CD4-positive, alpha-beta T cell treated with Interleukin-12 subunit alpha and Interleukin-12 subunit beta, for 1 hour (primary cell): ENCODE results near the gene SLC66A1.

ENCODE experiments used
- DNase-seq: peaks from one replicate; pipeline ENCODE4 v3.0.0-alpha.2; 2020

The SLC66A1 gene

DNA sequence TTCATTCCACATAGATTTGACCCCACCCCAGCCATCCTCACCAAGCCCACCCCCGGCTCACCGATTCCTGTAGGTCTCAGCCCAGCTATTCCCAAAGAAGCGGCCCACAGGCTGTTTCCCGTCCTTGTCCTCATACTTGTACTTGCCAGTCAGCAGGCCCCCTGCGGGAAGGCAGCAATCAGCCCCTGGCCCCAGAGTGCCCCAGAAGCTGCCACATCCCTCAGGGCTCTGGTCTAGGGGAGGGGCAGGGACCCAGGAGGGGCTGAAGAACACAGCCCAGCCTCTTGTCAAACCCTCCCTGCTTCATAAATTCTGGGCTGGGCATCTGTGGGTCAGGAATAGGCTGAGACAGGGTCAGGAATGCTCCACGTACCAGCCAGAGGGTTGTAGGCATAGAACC lies 5.2 kb upstream of the SLC66A1 start:
- DNase-seq: no peak

DNA sequence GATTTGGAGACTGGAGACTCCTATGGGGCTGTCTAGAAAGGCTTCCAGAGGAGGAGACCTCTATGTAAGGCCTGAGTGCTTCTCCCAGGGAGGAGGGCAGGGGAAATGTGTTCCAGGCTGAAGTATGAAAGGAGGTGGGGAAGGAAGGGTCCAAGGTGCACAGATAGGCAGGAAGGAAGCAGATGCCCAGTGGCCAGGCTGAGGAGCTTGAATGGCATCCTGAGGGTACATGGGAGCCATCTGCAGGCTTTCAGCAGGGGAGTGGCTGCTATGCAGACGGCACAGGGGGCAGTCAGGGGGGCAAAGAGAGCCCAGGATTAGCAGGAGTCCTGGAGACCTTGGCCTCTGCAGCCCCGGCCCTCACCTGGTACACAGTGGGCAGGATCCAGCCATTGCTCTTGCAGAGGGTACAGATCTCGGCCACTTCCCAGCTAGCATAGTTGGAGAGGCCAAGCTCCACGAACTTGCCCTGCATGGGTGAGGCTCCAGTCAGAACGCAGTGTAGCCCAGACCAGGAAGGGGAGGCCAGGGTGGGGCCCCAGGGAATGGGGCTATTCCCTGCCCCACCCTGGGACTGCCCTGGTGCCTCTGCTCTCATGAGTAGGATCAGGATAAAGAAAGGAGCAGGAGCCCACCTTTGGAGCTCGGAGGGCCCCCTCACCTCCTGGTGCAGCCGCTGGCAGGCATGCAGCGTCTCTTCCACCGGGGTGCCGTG lies 4.2 kb upstream of the SLC66A1 start:
- DNase-seq: no peak

DNA sequence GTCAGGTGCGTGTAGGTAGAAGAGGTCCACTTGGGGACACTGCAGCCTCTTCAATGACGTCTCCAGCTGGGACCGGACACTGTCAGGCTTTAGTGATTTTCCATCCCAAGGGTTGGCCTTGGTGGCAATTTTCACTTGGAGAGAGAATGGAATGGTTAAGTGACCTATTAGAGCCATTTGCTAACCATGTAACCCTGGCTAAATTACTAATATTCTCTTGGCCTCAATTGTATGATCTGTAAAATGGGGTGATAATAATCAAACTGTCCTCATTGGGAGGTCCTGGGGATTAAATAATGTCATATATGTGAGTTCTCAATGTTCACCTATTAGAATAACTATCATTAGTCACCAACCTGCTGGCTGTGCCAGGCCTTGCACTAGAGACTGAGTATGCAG lies 3.6 kb upstream of the SLC66A1 start:
- no peak for DNase-seq

DNA sequence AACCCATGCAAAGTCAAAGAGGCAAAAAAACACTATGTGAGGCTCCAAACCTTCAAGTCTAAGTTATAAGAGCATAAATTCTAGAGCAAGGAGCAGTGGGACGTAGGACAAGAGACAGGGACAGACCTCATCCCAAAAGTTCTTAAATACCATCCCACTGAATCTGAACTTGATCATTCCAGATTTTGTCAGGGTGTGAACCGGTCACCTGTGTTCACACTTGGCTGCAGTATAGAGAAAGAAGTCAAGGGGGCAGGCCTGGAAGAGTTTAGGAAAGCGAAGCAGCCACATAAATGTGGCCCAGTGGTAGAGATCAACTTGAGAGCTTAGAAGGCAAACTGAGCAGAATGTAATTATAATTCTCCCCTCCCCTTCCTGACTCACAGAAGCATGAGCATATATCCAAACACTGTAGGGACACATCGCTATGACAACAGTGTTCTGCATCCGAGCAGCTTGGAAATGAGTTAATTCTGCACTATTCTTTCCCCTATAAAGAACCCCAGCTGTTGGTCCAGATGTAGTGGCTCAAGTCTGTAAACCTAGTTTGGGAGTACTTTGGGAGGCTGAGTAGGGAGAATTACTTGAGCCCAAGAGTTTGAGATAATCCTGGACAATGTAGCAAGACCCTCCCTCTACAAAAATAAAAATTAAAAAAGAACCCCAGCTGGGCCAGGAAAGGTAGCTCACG lies 2.9 kb upstream of the SLC66A1 start:
- no peak for DNase-seq

DNA sequence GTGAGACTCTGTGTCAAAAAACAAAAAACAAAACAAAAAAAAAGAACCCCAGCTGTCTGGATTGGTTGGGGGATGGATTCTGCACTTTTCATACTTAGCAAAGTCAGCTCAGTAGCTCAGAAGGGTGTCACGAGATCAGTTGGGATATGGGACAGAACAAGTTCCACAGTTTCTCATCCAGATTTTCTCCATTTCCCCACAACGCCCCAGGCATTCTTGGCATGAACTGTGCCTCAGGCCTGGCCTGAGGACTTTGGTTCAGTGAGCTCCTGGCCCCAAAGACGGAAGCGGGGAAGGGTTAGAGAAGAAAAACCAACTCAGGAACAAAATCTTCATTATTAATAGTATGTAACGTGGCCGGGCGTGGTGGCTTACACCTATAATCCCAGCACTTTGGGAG lies 2.1 kb upstream of the SLC66A1 start:
- DNase-seq: no peak

DNA sequence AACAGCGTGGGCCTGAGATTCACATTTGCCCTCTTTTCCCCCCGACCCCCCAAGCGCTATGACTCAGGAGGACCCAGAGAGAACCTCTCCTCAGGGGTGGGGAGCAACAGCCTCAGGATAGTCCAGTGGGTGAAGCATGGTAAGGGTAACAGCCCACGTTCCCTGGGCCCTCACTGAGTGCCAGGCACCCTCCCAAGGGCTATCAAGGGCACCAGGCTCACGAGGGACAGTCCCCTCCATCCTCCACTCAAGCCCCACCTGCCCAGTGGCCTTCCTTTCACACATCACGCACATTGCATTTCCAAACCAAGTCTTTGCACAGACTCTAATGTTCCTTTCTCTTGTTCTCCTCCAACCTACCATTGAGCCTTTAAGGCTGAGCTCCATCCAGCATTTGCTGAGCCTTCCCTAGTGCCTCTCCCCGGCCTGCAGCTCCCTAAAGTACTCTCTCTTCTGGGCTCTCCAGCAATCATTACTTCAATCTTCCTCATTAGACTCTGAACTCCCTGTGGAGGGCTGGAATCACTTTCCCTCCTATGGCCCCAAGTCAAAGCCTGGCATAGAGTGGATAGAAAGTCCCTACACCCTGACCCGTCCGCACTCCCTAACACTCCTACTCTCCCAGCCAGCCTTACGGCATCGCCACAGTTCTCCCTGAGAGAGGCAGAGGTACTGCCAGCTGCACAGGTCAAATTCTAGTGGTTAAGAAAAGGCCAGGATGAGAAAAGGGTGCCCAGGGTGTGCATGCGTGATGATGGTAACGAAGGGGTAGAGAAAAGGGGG lies 1.2 kb upstream of the SLC66A1 start:
- DNase-seq: no peak

DNA sequence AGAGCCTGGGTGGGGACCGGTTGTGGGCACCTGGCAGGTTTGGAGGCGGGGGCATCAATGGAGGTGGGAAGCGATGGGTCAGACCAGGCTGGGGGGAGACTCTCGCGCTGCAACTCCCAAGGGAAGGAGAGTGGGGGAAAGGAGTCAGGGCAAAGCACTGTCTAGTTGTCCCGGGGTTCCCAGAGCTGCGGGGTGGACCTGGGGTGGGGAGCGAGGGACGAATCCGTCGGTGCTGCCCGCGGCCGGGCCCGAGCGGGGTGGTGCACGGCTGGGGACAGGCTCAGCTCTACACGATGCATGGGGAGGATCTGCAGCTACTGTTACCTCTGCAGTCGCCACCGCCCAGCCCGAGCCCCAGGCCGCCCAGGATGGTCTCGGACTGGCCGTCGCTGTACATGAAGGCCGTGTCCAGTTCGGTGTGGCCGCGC lies 609 bp upstream of the SLC66A1 start:
- DNase-seq: peak; percentile 12

DNA sequence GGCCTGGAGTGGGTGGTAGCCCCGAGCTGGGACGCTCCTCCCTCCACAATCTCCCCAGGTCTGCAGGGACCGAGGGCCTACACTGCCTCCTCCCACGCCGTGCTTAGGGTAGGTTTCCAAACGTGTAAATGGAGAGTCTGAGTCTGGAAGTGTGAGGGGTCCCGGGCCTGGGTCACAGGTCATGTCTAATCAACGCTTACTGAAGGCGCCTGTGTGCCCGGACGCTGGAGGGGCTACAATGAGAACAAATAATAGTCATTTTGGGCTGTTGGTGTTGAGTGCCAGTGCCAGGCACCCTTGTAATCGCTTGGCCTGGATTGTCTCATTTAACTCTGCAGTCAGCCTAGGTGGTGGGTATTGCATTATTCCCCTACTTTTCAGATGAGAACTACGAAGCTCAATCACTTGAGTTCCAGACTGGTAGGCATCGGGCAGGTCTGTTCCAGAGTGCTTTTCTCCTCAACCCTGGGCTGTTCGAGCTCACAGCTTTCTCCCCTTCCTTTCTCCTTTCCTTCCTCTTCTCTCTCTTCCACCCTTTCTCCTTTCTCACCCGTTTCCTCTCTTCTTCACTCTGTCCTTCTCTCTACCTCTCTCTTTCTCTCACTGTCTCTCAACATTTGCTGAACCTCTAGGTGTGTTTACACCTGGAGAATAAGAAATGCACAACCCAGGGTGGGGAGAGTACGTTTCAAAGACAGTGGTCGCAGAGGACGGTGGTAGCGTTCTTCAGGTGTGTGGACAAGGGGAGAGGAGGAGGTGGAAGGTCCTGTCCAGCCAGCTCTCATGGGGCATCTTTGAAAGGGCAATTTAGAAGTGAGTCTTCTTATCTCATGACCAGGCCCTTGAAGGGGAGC lies 883 bp downstream of the SLC66A1 start:
- DNase-seq: peak; percentile 22

DNA sequence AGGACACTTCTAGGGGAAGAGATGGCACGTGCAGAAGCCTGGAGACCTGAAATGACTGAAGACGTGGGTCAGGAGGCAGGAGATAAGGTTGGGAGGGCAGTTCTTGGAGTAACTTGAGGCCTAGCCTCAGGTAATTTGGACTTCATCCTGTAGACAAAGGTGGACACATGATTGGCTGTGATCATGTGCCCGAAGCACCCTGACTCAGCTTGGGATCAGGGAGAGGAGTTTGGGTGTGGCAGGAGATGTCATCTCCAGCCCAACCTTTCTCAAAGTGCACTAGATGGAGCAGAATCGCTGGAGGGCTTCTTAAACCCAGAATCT lies 1.5 kb downstream of the SLC66A1 start:
- DNase-seq: no peak

DNA sequence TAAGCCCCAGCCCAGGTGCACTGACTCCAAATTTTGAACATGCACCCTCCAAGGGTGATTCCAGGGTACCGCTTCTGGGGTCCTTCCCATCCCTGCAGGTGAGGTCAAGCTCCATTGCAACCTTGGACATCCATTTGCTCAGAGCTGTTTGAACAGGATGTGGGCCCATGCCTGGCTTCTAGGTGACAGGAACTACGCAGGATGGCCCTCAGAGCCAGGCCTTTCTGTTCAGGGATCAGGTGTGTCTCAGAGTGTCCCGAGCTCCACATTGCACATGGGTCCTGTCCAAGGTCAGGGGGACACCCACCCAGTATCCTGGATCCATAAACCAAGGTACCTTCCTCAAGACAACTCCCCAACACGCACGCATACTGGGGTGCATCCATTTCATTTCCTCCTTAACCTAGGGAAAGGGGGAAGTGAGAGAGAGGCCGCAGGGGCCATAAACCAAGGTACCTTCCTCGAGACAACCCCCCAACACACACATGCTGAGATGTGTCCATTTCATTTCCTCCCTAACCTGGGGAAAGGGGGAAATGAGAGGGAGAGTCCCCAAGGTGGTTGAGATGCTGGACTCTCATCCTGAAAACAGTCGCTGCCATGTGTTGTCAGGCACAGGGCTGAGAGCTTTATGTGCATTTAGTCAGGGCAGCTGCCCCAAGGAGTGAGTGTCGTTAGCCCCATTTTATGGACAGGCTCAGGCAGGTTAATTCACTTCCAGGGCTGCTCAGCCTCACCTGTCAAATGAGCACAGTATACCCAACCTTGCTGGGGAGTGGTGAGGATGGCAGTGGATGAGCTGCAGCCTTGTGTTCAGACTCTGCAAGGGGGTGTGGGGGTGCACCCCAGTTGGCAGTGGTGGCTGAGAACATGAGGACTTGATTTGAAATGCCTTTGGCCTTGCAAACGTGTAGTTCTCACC lies 2.1 kb downstream of the SLC66A1 start:
- no peak for DNase-seq

DNA sequence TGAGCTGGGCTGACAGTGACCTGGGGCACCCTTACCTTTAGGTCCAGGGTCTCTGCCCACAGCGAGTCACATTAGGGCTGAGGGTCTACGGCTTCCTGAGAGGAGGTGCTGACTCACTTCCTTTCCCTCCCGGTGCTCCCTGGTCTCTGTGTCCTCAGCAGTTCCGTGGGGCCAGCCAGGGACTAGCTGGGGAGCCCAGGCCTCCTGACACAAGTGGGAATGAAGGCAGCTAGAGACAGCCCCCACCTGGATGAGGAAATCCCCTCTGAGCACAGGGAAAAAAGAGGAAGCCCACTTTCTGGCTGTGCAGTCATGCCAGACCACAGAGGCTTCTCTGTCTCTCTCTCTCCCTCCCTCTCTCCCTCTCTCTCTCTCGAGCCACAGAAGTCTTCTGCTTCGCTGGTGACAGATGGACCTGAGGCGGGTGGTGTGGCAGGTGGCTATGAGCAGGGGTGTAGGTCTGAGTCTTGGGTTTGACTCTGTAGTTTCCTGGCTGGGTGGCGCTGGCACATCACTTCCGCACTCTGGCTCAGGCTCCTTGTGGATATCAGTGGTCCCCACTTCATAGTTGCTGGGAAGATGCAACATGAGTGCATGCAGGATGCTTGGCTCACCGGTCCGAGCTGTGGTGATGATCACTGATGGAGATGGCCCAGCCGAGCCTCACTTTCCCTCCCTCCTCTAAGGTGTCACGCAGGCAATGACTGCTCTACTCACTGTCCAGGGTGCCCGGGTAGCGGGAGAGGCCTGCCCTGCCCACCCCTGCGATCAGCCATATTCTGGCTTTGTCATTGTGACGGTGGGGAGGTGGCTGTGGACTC lies 3.5 kb downstream of the SLC66A1 start:
- no peak for DNase-seq

DNA sequence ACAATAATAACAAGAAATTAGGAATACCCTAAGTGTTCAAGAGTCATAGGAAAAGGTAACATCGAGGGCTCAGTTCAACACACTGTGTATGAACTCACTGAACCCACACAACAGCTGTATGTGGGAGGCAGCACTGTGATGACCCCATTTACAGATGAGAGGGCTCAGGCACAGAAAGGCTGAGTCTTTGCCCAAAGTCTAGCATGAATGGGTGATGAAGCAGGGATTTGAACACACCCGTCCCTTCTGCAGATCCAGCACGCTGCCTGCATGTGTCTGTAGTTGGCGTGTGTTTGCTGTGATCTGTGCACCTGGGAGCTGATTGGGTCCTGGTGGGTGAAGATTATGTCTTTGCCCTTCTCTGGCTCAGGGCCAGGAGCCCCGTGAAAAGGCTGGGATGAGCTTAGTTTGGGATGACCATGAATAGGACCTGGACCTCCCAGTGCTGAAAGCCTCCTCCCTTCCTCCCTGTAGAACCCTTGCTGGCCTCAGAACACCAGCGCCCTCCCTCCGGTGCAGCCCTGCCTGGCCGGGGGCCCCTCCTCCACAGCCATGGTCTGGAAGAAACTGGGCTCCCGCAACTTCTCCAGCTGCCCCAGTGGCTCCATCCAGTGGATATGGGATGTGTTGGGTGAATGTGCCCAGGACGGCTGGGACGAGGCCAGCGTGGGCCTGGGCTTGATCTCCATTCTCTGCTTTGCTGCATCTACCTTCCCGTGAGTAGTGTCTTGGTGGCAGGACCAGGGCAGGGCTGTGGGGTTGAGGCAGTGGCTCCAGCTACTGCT lies 5.2 kb downstream of the SLC66A1 start:
- no peak for DNase-seq

DNA sequence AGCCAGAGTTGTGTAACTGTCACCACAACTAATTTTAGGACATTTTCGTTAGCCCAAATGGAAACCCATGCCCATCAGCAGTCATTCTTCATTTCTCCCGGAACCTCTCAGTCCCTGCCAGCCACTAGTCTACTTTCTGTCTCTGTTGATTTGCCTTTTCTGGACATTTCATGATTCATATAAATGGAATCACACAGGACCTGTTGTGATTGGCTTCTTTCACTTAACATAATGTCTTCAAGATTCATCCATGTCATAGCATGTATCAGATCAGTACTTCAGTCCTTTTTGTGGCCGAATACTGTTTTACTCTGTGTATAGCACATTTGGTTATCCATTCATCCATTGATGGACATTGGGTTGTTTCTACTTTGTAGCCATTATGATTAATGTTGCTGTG lies 7.1 kb downstream of the SLC66A1 start:
- no peak for DNase-seq

DNA sequence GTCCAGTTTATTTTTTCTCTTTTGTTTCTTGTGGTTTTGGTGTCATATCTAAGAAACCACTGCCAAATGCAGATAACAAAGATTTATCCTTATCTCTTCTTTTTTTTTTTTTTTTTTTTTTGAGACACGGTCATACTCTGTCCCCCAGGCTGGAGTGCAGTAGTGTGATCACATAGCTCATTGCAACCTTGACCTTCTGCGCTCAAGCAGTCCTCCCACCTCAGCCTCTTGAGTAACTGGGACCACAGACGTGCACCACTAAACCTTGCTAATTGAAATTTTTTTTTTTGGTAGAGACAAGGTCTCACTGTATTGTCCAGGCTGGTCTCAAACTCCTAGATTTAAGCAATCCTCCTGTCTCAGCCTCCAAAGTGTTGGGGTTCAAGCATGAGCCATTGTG lies 8.9 kb downstream of the SLC66A1 start:
- DNase-seq: no peak

DNA sequence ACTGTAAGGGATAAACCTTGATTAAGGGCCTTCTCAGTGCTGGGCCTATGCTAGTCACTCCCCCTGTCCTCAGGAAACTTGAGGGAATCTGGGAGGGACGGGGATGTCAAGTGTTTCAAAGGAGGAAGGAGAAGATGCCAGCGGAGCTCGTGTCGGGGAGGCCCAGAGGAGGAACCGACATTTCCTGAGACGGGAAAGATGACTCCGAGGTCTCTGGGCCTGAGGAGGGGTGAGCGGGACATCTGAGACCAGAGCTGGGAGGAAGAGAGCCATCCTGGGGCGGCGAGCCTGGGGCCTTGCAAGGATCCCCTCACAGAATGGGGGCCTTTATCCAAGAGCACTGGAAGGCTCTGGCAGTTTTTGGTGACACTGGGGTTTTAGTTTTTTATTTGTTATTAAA lies 10.4 kb downstream of the SLC66A1 start:
- DNase-seq: no peak

DNA sequence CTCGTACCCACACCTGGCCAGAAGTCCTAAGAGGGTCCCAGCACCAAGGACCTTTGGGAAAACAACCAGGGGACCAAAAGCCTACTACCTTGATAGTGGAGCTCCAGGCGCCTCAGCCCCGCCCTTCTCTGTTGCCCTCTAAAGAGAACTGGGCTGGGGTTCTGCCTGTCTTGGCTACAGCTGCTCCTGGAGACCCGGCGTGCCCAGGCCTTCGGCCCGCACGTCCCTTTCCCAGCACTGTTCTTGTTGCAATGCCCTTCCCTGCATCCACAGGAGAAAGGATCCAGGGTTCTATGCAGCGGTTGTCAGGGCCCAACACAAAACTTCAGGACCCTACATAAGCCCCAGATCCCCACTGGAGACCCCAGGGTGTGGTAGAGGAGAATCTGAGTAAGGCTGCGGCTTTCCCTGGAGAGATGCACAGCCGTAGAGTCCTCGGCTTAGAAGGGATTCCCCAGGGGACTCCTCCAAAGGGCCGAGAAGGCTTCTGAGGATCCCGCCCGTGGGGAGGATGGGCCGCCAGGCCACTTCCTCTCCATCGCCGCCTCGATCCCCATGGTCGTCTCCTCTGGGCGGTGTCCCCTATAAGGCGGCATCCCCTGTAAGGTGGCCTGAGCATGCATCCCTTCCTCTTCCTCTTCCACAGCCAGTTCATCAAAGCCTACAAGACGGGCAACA lies 12.0 kb downstream of the SLC66A1 start:
- DNase-seq: no peak

DNA sequence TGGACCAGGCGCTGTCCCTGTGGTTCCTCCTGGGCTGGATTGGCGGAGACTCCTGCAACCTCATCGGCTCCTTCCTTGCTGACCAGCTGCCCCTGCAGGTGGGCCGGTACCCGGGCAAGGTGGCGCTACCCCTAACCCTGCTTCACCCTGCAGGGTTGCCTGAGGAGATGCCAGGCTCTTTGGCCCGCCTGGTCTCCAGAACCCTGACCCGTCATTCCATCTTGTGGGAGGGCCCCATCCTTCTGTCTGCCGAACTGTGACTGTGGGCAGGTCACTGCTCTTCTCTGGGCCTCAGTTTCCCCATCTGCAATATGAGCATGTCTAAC lies 12.5 kb downstream of the SLC66A1 start:
- no peak for DNase-seq

DNA sequence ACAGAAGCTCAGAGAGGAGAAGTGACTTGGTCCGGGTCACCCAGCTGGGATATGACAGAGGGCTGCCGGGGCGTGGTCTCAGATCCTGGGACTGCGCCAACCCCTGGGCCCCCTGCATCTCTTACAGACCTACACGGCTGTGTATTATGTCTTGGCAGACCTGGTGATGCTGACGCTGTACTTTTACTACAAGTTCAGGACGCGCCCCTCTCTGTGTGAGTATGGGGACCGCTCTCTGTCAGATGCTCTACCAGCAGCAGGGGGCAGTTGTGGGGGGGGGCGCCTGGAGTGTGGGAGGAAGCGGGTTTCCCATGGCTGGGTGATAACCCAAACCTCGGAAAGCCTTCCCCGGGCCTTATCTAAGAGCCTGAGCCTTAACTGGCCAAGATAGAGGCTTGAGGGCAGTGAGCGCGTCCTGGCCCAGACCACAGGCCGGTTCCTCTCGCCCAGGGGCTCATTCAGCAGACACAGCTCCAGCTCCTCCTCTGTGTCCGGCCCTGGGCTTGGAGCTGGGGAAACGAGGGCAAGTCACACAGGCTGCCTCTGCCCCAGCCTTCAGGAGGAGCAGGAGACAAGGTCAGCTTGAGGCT lies 13.3 kb downstream of the SLC66A1 start:
- DNase-seq: no peak

DNA sequence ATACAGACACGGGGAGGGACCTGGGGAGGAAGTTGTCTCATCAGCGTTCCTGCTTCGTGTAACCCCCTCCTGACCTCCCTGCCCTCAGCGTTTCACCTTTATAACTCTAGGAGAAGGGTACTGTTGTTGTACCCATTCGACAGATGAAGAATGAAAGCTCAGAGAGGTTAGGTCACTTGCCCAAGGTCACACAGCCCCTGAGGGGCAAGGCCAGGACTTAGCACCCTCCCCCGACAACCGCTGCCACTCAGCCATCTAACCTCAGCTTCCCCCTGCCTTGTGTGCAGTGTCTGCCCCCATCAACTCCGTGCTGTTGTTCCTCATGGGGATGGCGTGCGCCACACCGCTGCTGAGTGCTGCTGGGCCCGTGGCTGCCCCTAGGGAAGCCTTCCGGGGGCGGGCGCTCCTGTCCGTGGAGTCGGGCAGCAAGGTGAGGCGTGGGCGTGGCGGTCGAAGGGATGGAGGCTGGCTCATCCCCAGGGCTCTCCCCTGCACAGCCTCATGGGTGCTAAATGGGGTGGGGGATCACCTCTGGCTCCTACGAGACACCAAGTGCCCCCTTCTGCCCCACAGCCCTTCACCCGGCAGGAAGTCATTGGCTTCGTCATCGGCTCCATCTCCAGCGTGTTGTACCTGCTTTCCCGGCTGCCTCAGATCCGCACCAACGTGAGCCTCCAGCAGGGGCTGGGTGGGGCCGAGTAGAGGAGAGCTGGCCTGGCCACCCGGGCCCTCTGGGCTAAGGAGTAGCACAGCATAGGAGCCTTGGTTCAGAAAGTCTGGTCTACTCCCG lies 14.0 kb downstream of the SLC66A1 start:
- DNase-seq: no peak
